Activated naive CD4-positive, alpha-beta T cell (primary cell): ENCODE results near the gene USH1C.

ENCODE experiments used
- DNase-seq, 4 experiments: peaks; one replicate each; lab custom pipeline; 2025; lab: John Stamatoyannopoulos, UW

The USH1C gene

GRCh38 chr11:17547051-17547577 lies 2.9 kb upstream of the USH1C start, which contains the start of gene OTOG:
TSS of gene OTOG (plus strand) at chr11:17547259. CDS start at chr11:17547373, 114 bp downstream.
- no peak for DNase-seq

GRCh38 chr11:17546240-17546639 lies 2.0 kb upstream of the USH1C start:
- DNase-seq: no peak

DNA sequence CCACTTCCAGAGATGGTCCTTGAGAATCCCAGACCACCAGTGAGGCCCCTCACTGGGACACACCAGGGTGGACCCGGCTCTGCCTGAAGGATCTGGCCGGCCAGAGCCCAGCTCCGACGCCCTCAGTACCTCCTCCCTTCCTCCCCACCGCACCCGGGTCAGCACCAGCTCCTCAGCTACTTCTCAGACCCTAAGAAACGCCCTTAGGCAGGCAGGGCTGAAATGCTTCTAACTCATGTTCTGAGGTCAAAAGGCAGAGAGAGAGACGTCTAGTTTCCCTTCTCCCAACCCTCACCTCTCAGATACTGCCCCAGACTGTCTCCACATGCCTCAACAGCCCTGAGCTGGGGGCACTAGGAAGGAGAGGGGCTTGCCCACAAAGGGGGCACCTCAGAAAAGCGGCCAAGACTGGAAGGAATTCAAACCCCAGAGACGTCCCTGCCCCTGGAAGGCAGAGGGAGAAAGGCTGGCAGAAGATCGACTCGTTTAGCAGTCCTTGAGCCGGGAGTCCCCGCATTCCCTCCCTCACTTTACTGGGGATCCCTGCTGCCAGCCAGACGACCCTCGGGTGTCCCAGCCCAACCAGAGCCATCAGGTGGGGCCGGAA lies 539 bp downstream of the USH1C start:
- no peak for DNase-seq

GRCh38 chr11:17543041-17543440 lies 1.2 kb downstream of the USH1C start:
- DNase-seq: no peak

DNA sequence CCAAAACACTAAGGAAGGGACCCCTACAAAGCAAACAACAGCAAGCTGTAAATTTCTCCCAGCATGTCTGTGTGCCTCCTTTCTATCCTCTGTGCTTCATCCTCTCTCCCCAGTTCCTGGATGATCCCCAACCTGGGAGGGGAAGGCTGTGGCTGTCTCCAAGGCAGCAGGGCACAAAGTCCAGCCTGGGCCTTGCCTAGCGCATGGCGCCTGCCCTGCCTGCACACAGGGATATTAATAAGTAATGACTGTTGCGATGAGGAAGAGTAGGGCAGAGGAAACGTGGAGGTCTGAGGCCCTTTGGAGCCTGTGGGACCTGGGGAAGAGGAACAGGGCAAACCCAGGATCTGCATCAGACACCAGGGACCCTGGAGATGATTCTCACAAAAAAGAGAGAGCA lies 2.0 kb downstream of the USH1C start:
- DNase-seq: no peak

DNA sequence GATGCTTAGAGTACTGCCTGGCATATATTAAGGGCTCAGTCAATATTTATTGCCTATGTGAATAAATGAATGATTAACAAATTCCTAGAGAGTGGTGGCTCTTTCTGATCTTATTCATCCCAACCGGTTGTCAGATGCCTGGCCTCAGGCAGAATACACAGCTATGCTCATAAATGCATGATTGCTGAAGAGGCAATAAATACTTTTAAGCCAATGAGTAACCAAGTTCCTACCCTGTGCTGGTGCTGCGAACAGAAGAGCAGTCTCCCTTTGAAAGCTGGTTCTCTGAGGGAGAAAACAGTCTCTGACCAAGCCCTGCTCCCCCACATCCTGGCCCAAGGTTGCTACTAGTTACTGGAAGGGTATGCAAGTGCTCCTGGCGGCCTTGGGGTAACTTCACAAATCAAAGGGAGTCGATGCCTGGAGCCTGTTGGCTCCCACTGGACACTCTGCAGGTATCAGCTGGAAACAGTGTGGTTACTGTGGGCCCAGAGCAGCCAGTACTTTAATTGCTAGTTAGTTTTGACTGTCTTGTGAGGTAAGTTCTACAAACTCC lies 2.8 kb downstream of the USH1C start:
- no peak for DNase-seq

- no peak for DNase-seq
Observed at GRCh38 chr11:17540807-17541206, 3.4 kb downstream of the USH1C start.

DNA sequence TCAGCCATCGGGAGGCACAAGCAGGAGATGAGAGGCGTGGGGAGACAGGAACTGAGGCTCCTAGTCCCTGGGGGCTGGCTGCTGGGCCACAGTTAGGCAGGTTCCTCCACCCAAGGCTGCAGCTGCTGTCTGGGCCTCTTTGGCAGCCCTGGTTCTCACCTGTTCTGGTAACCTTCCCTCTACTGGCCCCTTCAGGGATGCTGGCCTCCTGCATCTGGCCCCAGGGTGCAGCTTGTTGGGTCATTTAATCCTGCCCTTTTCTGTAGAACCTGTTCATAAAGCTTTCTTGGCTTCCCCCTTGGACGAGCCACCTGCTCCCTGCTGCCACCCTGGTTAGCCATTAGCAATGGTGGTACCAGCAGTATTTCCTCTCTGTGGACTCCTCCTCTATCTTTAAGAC lies 5.5 kb downstream of the USH1C start:
- no peak for DNase-seq

DNA sequence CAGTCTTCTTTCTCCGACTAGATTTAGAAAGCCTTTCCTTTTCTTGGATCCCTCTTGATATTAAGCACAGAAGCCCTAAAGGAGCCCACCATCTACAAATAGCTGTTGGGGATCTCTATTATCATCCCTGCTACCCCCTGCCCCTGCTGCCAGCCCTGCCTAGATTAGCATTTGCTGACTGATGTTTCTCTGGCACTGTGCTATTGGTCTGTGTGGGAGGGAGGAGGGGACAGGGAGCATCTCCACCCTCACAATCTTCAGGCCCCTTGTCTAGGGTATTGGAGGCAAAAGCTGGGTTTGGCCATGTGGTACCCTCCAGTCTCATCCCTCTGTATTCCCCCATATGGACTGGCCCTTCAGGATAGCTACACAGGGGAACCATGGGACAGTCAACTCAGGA lies 6.2 kb downstream of the USH1C start:
- no peak for DNase-seq

DNA sequence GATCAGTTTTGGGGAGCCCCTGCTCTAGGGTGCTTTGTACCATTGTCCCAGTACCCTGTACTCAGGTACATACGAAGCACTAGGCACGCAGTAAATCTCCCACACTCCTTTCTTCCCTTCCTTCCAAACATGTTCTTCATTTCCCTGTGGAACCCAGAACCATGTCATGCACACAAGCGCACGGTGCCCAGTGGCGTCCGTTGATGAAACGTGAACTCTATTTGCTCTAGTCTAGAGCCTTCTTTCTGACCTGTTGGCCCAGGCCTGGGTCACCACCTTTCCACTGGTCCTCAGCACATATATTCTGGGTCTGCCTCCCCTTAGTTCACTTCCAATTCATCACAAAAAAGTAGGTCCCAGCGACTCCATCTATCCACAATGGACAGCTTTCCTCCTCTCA lies 7.0 kb downstream of the USH1C start:
- DNase-seq: no peak

GRCh38 chr11:17535488-17535887 lies 8.7 kb downstream of the USH1C start:
- DNase-seq: no peak

DNA sequence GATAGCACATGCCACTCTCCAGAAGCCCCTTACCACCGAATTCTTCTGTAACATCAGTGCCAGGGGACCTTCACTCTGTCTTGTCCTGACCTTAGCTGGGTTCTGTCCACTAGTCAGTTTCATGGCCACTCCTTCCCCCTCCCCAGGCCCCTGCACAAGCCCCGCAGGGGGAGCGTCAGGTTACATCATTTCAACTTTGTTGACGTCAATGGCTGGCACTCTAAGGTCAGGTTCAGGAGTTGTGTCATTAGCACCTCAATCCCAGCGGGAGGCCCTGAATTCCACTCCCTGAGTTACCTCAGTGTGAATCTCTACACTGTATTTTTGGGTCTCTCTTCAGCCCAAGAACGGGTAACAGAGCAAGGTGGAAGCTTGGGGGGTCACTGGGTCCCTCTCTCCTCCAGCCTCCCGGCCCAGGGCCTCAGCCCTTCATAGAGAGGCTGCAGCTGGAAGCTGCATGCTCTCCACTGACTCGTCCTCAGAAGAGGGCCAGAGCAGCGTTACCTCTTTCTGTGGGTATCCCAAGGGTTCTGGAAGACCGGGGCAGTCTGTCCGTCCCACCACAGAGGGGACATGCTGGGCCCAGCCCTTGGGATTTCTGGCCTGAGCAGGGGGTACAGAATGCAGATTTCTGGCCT lies 10.3 kb downstream of the USH1C start:
- DNase-seq: no peak

DNA sequence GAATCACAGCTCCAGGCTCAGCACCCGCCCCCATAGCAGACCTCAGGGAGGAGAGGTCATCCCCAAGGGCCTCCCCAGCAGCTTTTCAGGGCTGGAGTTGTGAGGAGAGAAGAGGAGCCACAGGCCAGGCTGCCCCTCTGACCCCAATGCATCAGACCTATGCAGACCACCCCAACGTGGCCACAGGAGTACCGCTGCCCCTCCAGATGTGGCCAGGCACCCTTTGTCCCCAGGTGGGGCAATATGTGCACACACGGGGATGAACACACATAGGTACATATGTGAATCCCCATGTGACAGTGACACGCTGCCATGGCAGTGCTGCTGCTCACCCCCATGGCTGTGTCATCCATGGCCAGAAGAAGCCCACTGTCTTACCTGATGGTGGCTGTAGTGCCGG lies 10.9 kb downstream of the USH1C start:
- DNase-seq: no peak

DNA sequence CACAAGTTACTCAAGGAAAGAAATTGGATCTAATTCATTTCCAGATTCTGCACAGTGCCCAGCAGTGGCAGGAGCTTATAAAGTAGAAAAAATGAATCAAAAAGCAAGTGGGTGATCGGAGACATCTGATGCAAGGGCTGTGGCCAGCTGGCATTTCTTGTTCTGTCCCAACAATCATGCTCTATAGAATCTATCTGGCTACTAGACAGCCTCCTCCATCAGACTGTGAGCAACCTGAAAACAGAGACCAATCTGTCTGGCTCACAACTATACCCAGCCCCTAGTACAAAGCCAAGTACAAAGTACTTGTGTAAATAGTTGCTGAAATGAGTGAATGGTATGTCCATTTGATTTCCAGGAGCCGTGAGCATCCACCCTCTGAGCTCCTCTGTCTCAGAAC lies 11.4 kb downstream of the USH1C start:
- DNase-seq: no peak

GRCh38 chr11:17531636-17532113 lies 12.5 kb downstream of the USH1C start:
- DNase-seq: no peak

GRCh38 chr11:17531071-17531600 lies 13.1 kb downstream of the USH1C start:
- no peak for DNase-seq

DNA sequence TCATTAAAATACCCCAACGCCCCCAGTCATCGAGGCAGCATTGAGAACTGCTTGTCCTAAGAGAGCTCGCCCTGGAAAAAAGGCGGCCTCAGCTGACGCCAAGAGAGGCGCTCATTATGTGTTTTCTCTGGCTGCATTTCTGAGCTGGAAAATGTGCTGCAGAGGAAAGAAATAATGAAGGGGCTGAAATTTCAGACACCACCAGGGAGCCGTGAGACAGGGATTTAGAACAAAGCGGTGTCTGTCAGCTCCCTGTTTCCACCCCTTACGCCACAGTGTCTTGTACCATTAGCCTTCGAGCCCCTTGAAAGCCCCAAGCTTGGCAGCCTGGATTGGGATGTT lies 14.4 kb downstream of the USH1C start:
- DNase-seq: no peak

GRCh38 chr11:17528906-17529843 lies 15.0 kb downstream of the USH1C start:
- no peak for DNase-seq

DNA sequence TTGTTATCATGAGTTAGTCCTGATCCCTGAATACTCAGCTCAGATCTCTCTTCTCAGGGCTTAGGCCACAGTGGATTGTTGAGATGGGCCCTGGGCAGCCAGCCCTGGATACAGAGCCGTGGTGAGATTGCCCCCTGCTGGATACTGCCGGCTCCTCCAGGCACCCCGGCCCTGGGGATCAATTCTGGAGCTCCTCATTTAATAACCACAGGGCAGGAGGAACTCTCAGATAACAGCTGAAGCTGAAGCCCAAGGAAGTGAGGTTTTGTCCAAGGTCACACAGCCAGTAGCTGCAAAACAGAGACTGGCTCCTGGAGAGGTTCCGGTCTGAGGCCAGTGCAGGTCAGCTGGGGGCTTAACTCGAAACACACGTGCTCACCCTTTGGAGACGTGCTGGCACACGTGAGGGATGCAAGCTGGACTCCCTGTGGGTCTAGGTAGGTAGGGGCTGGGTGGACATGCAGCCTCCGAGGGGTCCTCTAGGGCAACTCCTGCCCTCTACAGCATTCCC lies 16.0 kb downstream of the USH1C start:
- peak in 2 of 4 experiments; percentile 11 to 28 for DNase-seq

GRCh38 chr11:17527628-17527995 lies 16.6 kb downstream of the USH1C start:
- DNase-seq: no peak

- no peak for DNase-seq
Observed at GRCh38 chr11:17526931-17527627, 17.1 kb downstream of the USH1C start.
